SK-N-SH (cell line): ENCODE data around the gene UBC. TPM values are rescaled to one million over a fixed set of nuclear protein-coding genes. Genes with fewer than 3 reads are reported as not detected.

ENCODE experiments used
- CTCF ChIA-PET: fragments of 300-600, 350-600 bp; formaldehyde crosslinking; extraction: SDS; loops from one replicate; lab custom pipeline; 2021; lab: Yijun Ruan, JAX
- POLR2A ChIA-PET: fragments of 350-600 bp; sonication (Branson Sonifier 250); formaldehyde crosslinking; extraction: SDS; loops from one replicate; lab custom pipeline; 2020; ENCODE audit warnings: antibody characterized with exemption, inconsistent platforms; lab: Yijun Ruan, JAX
- DNase-seq: peaks from one replicate; pipeline ENCODE4 v3.0.0; 2012
- H2AFZ ChIP-seq: fragments of 200-600 bp; sonication (generic); 2 replicates; pipeline ENCODE4 v1.8.1; 2016; ENCODE audit warnings: antibody characterized with exemption, mild to moderate bottlenecking, low read depth
- H3F3A ChIP-seq: fragments of 200-600 bp; sonication (generic); replicated peaks from 2 replicates; pipeline ENCODE3; 2016; ENCODE audit warnings: antibody characterized with exemption, mild to moderate bottlenecking; ENCODE audit not compliant: insufficient read depth
- H3K27ac ChIP-seq, 2 experiments: fragments of 200-500 bp in 1 of 2; fragments of 200-600 bp in 1 of 2; sonication (Bioruptor generic) in 1 of 2; sonication (generic), shearing (Covaris generic) in 1 of 2; 2 replicates each; pipeline versions ENCODE4 v1.5.1 to v1.6.1; 2014 to 2016; ENCODE audit warnings: low read depth in 2 of 2, inconsistent platforms in 1 of 2, low read length in 1 of 2, mild to moderate bottlenecking in 1 of 2, mixed read lengths in 1 of 2
- H3K27me3 ChIP-seq: fragments of 200-600 bp; sonication (generic), shearing (Covaris generic); 2 replicates; pipeline ENCODE4 v1.6.1; 2016; ENCODE audit warnings: mixed run types; ENCODE audit not compliant: insufficient read depth
- H3K36me3 ChIP-seq, 2 experiments: fragments of 200-500 bp in 1 of 2; fragments of 200-600 bp in 1 of 2; sonication (Bioruptor generic) in 1 of 2; sonication (generic) in 1 of 2; replicated peaks in 1 of 2; 2 replicates each; pipeline versions ENCODE3 to v1.5.1; 2014 to 2016; ENCODE audit warnings: low read length in 1 of 2, mild to moderate bottlenecking in 1 of 2; ENCODE audit not compliant: insufficient read depth in 2 of 2, control insufficient read depth in 1 of 2
- H3K4me1 ChIP-seq, 2 experiments: fragments of 200-500 bp in 1 of 2; fragments of 200-600 bp in 1 of 2; sonication (Bioruptor generic) in 1 of 2; sonication (generic), shearing (Covaris generic) in 1 of 2; 2 replicates each; pipeline versions ENCODE4 v1.5.1 to v1.6.1; 2014 to 2016; ENCODE audit warnings: low read depth in 1 of 2, low read length in 1 of 2, mixed run types in 1 of 2; ENCODE audit not compliant: insufficient read depth in 2 of 2, control insufficient read depth in 1 of 2
- H3K4me2 ChIP-seq: fragments of 200-600 bp; sonication (generic), shearing (Covaris generic); 2 replicates; pipeline ENCODE4 v1.6.1; 2017; ENCODE audit warnings: mixed run types
- H3K4me3 ChIP-seq, 2 experiments: fragments of 200-500 bp in 1 of 2; fragments of 200-600 bp in 1 of 2; sonication (Bioruptor generic) in 1 of 2; sonication (generic), shearing (Covaris generic) in 1 of 2; 2 replicates each; pipeline versions ENCODE4 v1.5.1 to v1.8.1; 2014 to 2016; ENCODE audit warnings: low read depth in 2 of 2, inconsistent platforms in 1 of 2, low read length in 1 of 2, mild to moderate bottlenecking in 1 of 2, mixed read lengths in 1 of 2, moderate library complexity in 1 of 2
- H3K79me2 ChIP-seq: fragments of 200-600 bp; sonication (generic); 2 replicates; pipeline ENCODE4 v1.8.1; 2017; ENCODE audit warnings: mild to moderate bottlenecking; ENCODE audit not compliant: insufficient read depth
- H3K9ac ChIP-seq: fragments of 200-600 bp; sonication (generic); 2 replicates; pipeline ENCODE4 v1.6.1; 2017; ENCODE audit warnings: mixed run types
- H3K9me2 ChIP-seq: fragments of 200-600 bp; sonication (generic); 2 replicates; pipeline ENCODE4 v1.6.1; 2017; ENCODE audit warnings: mixed run types
- H3K9me3 ChIP-seq: fragments of 200-600 bp; sonication (generic); 2 replicates; pipeline ENCODE4 v1.6.1; 2017; ENCODE audit warnings: mixed run types, mild to moderate bottlenecking, moderate library complexity
- H4K20me1 ChIP-seq: fragments of 200-600 bp; sonication (generic); 2 replicates; pipeline ENCODE4 v1.6.1; 2017; ENCODE audit warnings: mild to moderate bottlenecking, mixed run types; ENCODE audit not compliant: insufficient read depth
- CHD2 ChIP-seq: fragments of 150-350 bp; IDR thresholded peaks from 2 replicates; pipeline ENCODE4 v1.6.1; 2018; ENCODE audit warnings: low read length; ENCODE audit not compliant: partially characterized antibody
- FOXM1 ChIP-seq: IDR thresholded peaks from 2 replicates; pipeline ENCODE4 v1.4.0; 2012; ENCODE audit warnings: low read depth, mild to moderate bottlenecking
- GABPA ChIP-seq: IDR thresholded peaks from 2 replicates; pipeline ENCODE4 v1.4.0; 2012; ENCODE audit warnings: low read depth, mild to moderate bottlenecking
- GATA2 ChIP-seq: sonication (generic); formaldehyde crosslinking; IDR thresholded peaks from 2 replicates; pipeline ENCODE4 v1.5.0; 2020; ENCODE audit warnings: mild to moderate bottlenecking, missing genetic modification reagents
- JUND ChIP-seq: IDR thresholded peaks from 2 replicates; pipeline ENCODE4 v1.4.0; 2012
- NRF1 ChIP-seq: IDR thresholded peaks from 2 replicates; pipeline ENCODE4 v1.6.1; 2012; ENCODE audit warnings: low read depth, mild to moderate bottlenecking, low read length
- RAD21 ChIP-seq: IDR thresholded peaks from 2 replicates; pipeline ENCODE4 v1.6.1; 2012; ENCODE audit warnings: mild to moderate bottlenecking, low read length
- RXRA ChIP-seq: IDR thresholded peaks from 2 replicates; pipeline ENCODE4 v1.4.0; 2012; ENCODE audit warnings: low read depth, mild to moderate bottlenecking, borderline replicate concordance
- SIN3A ChIP-seq: IDR thresholded peaks from 2 replicates; pipeline ENCODE4 v1.6.1; 2012; ENCODE audit warnings: low read depth, mild to moderate bottlenecking, low read length, moderate library complexity, borderline replicate concordance
- TEAD4 ChIP-seq: IDR thresholded peaks from 2 replicates; pipeline ENCODE4 v1.4.0; 2012; ENCODE audit warnings: mild to moderate bottlenecking, borderline replicate concordance; ENCODE audit not compliant: insufficient read depth
- YY1 ChIP-seq: IDR thresholded peaks from 2 replicates; pipeline ENCODE4 v1.4.0; 2012; ENCODE audit warnings: low read depth, mild to moderate bottlenecking
- WGBS: methylation state at CpG from one replicate; pipeline ENCODE4 v1.1.6; 2017; ENCODE audit warnings: low lambda C conversion rate; 5-methylcytosine and 5-hydroxymethylcytosine counted together
- polyA plus RNA-seq, 3 experiments: library from polyadenylated mRNA; depleted of rRNA; stranded (reverse); fragments of >200 nt; gene quantifications; 2 replicates each; pipeline ENCODE4 v1.2.3, GENCODE V29; 2012
- TF ChIP-seq, protein P1 (sequence below): fragments of 150-350 bp; IDR thresholded peaks from 2 replicates; pipeline ENCODE4 v1.6.1; 2017; ENCODE audit warnings: antibody characterized with exemption, low read length, low read depth, borderline replicate concordance
- TF ChIP-seq, protein P2 (sequence below): IDR thresholded peaks from 2 replicates; pipeline ENCODE4 v1.4.0; 2012; ENCODE audit warnings: low read depth, borderline replicate concordance
- TF ChIP-seq, protein P3 (sequence below): IDR thresholded peaks from 2 replicates; pipeline ENCODE4 v1.6.1; 2012; ENCODE audit warnings: mild to moderate bottlenecking, low read depth, low read length, moderate library complexity
- TF ChIP-seq, protein P4 (sequence below): fragments of 200-600 bp; sonication (generic); IDR thresholded peaks from 2 replicates; pipeline ENCODE4 v1.6.1; 2017; ENCODE audit warnings: antibody characterized with exemption, mild to moderate bottlenecking, moderate library complexity
- TF ChIP-seq, protein P5 (sequence below): IDR thresholded peaks from 2 replicates; pipeline ENCODE4; 2012
- TF ChIP-seq, protein P6 (sequence below): fragments of 150-350 bp; IDR thresholded peaks from 2 replicates; pipeline ENCODE4 v1.6.1; 2016; ENCODE audit warnings: mild to moderate bottlenecking, low read depth, low read length
- TF ChIP-seq, protein P7 (sequence below): IDR thresholded peaks from 2 replicates; pipeline ENCODE4 v1.4.0; 2012; ENCODE audit warnings: low read depth

The UBC gene
- polyA plus RNA-seq, 1 of the 3 experiments (the other 2 are of a cell fraction) = 1,327 TPM

DNA sequence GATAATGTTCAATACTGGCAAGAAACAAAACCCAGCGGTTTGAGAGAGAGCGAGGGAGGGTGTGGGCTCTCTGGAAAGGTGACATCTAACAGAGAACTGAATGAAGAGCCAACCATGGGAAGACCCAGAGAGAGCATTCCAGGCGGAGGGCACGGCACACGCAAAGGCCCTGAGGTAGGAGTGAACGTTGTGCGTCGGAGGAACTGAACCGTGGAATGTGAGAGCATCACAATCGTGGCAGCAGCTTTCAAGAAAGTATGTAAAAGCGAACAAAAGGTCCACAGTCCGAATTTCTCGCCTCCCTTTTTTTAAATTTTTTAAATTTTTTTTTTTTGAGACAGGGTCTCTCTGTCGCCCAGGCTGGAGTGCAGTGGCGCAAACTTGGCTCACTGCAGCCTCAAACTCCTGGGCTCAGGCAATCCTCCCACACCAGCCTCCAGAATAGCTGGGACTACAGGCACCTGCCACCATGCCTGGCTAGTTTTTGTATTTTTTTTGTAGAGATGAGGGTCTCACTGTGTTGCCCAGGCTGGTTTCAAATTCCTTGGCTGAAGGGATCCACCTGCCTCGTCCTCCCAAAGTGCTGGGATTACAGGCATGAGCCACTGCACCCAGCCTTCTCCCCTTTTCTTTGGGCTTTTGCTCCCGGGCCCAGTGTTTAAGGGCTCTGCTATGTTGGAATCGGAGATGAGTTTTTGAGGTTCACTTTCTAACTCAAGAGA, 35.5 kb downstream of the UBC start:
- no peaks in the 10 kb centered on the region for H3K79me2 ChIP-seq

More for the DNA sequence above, 35.5 kb downstream of the UBC start:
- Histone ChIP-seq H3F3A (no peaks in the 10 kb centered on the region), H4K20me1 (no peaks in the 10 kb centered on the region), H3K4me2 (no peak overlapping the region), H2AFZ (no peak overlapping the region), H3K4me1 (peaks cover 0 to 2% of the 10 kb centered on the region in 2 experiments; a peak in 1 of 4 replicates), H3K27ac (no peak overlapping the region), H3K4me3 (no peak overlapping the region), H3K9ac (no peak overlapping the region), H3K9me3 (no peaks in the 10 kb centered on the region), H3K27me3 (no peaks in the 10 kb centered on the region), H3K9me2 (no peaks in the 10 kb centered on the region), H3K36me3 (no peaks in the 10 kb centered on the region)
- no peak for DNase-seq
- WGBS = 84% methylated on average over 18 of the region's 18 CpGs
- ChIA-PET CTCF (interaction anchor here (5.1 kb wide), 1 partner anchor 26 kb away, joined by 19 read pairs; no protein-coding TSS in a partner anchor), POLR2A (no interaction called here)
- TF ChIP-seq RXRA = no peak
- TF ChIP-seq JUND = no peak
- TF ChIP-seq, protein P1, sequence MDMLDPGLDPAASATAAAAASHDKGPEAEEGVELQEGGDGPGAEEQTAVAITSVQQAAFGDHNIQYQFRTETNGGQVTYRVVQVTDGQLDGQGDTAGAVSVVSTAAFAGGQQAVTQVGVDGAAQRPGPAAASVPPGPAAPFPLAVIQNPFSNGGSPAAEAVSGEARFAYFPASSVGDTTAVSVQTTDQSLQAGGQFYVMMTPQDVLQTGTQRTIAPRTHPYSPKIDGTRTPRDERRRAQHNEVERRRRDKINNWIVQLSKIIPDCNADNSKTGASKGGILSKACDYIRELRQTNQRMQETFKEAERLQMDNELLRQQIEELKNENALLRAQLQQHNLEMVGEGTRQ = no peak
- TF ChIP-seq, protein P2, sequence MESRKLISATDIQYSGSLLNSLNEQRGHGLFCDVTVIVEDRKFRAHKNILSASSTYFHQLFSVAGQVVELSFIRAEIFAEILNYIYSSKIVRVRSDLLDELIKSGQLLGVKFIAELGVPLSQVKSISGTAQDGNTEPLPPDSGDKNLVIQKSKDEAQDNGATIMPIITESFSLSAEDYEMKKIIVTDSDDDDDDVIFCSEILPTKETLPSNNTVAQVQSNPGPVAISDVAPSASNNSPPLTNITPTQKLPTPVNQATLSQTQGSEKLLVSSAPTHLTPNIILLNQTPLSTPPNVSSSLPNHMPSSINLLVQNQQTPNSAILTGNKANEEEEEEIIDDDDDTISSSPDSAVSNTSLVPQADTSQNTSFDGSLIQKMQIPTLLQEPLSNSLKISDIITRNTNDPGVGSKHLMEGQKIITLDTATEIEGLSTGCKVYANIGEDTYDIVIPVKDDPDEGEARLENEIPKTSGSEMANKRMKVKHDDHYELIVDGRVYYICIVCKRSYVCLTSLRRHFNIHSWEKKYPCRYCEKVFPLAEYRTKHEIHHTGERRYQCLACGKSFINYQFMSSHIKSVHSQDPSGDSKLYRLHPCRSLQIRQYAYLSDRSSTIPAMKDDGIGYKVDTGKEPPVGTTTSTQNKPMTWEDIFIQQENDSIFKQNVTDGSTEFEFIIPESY = no peak
- TF ChIP-seq FOXM1 = no peak
- TF ChIP-seq, protein P3, sequence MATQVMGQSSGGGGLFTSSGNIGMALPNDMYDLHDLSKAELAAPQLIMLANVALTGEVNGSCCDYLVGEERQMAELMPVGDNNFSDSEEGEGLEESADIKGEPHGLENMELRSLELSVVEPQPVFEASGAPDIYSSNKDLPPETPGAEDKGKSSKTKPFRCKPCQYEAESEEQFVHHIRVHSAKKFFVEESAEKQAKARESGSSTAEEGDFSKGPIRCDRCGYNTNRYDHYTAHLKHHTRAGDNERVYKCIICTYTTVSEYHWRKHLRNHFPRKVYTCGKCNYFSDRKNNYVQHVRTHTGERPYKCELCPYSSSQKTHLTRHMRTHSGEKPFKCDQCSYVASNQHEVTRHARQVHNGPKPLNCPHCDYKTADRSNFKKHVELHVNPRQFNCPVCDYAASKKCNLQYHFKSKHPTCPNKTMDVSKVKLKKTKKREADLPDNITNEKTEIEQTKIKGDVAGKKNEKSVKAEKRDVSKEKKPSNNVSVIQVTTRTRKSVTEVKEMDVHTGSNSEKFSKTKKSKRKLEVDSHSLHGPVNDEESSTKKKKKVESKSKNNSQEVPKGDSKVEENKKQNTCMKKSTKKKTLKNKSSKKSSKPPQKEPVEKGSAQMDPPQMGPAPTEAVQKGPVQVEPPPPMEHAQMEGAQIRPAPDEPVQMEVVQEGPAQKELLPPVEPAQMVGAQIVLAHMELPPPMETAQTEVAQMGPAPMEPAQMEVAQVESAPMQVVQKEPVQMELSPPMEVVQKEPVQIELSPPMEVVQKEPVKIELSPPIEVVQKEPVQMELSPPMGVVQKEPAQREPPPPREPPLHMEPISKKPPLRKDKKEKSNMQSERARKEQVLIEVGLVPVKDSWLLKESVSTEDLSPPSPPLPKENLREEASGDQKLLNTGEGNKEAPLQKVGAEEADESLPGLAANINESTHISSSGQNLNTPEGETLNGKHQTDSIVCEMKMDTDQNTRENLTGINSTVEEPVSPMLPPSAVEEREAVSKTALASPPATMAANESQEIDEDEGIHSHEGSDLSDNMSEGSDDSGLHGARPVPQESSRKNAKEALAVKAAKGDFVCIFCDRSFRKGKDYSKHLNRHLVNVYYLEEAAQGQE = no peak
- TF ChIP-seq GABPA = no peak
- TF ChIP-seq, protein P4, sequence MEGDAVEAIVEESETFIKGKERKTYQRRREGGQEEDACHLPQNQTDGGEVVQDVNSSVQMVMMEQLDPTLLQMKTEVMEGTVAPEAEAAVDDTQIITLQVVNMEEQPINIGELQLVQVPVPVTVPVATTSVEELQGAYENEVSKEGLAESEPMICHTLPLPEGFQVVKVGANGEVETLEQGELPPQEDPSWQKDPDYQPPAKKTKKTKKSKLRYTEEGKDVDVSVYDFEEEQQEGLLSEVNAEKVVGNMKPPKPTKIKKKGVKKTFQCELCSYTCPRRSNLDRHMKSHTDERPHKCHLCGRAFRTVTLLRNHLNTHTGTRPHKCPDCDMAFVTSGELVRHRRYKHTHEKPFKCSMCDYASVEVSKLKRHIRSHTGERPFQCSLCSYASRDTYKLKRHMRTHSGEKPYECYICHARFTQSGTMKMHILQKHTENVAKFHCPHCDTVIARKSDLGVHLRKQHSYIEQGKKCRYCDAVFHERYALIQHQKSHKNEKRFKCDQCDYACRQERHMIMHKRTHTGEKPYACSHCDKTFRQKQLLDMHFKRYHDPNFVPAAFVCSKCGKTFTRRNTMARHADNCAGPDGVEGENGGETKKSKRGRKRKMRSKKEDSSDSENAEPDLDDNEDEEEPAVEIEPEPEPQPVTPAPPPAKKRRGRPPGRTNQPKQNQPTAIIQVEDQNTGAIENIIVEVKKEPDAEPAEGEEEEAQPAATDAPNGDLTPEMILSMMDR = no peak
- no peak for TF ChIP-seq RAD21
- TF ChIP-seq TEAD4 = no peak
- TF ChIP-seq, protein P5, sequence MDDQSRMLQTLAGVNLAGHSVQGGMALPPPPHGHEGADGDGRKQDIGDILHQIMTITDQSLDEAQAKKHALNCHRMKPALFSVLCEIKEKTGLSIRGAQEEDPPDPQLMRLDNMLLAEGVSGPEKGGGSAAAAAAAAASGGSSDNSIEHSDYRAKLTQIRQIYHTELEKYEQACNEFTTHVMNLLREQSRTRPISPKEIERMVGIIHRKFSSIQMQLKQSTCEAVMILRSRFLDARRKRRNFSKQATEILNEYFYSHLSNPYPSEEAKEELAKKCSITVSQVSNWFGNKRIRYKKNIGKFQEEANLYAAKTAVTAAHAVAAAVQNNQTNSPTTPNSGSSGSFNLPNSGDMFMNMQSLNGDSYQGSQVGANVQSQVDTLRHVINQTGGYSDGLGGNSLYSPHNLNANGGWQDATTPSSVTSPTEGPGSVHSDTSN = no peak
- TF ChIP-seq SIN3A = no peak
- TF ChIP-seq NRF1 = no peak
- TF ChIP-seq, protein P6, sequence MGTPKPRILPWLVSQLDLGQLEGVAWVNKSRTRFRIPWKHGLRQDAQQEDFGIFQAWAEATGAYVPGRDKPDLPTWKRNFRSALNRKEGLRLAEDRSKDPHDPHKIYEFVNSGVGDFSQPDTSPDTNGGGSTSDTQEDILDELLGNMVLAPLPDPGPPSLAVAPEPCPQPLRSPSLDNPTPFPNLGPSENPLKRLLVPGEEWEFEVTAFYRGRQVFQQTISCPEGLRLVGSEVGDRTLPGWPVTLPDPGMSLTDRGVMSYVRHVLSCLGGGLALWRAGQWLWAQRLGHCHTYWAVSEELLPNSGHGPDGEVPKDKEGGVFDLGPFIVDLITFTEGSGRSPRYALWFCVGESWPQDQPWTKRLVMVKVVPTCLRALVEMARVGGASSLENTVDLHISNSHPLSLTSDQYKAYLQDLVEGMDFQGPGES = no peak
- TF ChIP-seq, protein P7, sequence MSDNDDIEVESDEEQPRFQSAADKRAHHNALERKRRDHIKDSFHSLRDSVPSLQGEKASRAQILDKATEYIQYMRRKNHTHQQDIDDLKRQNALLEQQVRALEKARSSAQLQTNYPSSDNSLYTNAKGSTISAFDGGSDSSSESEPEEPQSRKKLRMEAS = no peak
- no peak for TF ChIP-seq YY1
- no peak for TF ChIP-seq CHD2
- TF ChIP-seq GATA2 = no peak
